Neural cell (in vitro differentiated cells): ENCODE results near the gene KIF3B.

Experiments used
- EZH2 ChIP-seq: fragments of 200-600, 300-800 bp; shearing (Covaris generic), sonication (generic); IDR thresholded peaks from 2 replicates; pipeline ENCODE4 v1.6.1; 2014; ENCODE audit warnings: antibody characterized with exemption, low read length, borderline replicate concordance, mild to moderate bottlenecking; ENCODE audit not compliant: insufficient read depth, poor library complexity, severe bottlenecking
- POLR2AphosphoS5 ChIP-seq: IDR thresholded peaks from 2 replicates; pipeline ENCODE4 v1.6.1; 2012
- TF ChIP-seq, protein P1 (sequence below): fragments of 450-650 bp; IDR thresholded peaks from 2 replicates; pipeline ENCODE4 v1.5.1; 2014; ENCODE audit warnings: antibody characterized with exemption, mild to moderate bottlenecking, moderate library complexity; ENCODE audit not compliant: poor library complexity, severe bottlenecking
- TF ChIP-seq, protein P2 (sequence below): IDR thresholded peaks from 2 replicates; pipeline ENCODE4 v1.6.1; 2012; ENCODE audit warnings: borderline replicate concordance

- TF ChIP-seq, protein P1, sequence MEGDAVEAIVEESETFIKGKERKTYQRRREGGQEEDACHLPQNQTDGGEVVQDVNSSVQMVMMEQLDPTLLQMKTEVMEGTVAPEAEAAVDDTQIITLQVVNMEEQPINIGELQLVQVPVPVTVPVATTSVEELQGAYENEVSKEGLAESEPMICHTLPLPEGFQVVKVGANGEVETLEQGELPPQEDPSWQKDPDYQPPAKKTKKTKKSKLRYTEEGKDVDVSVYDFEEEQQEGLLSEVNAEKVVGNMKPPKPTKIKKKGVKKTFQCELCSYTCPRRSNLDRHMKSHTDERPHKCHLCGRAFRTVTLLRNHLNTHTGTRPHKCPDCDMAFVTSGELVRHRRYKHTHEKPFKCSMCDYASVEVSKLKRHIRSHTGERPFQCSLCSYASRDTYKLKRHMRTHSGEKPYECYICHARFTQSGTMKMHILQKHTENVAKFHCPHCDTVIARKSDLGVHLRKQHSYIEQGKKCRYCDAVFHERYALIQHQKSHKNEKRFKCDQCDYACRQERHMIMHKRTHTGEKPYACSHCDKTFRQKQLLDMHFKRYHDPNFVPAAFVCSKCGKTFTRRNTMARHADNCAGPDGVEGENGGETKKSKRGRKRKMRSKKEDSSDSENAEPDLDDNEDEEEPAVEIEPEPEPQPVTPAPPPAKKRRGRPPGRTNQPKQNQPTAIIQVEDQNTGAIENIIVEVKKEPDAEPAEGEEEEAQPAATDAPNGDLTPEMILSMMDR, result no peak
- no peak for TF ChIP-seq EZH2
- no peak for TF ChIP-seq POLR2AphosphoS5
- TF ChIP-seq, protein P2, sequence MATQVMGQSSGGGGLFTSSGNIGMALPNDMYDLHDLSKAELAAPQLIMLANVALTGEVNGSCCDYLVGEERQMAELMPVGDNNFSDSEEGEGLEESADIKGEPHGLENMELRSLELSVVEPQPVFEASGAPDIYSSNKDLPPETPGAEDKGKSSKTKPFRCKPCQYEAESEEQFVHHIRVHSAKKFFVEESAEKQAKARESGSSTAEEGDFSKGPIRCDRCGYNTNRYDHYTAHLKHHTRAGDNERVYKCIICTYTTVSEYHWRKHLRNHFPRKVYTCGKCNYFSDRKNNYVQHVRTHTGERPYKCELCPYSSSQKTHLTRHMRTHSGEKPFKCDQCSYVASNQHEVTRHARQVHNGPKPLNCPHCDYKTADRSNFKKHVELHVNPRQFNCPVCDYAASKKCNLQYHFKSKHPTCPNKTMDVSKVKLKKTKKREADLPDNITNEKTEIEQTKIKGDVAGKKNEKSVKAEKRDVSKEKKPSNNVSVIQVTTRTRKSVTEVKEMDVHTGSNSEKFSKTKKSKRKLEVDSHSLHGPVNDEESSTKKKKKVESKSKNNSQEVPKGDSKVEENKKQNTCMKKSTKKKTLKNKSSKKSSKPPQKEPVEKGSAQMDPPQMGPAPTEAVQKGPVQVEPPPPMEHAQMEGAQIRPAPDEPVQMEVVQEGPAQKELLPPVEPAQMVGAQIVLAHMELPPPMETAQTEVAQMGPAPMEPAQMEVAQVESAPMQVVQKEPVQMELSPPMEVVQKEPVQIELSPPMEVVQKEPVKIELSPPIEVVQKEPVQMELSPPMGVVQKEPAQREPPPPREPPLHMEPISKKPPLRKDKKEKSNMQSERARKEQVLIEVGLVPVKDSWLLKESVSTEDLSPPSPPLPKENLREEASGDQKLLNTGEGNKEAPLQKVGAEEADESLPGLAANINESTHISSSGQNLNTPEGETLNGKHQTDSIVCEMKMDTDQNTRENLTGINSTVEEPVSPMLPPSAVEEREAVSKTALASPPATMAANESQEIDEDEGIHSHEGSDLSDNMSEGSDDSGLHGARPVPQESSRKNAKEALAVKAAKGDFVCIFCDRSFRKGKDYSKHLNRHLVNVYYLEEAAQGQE, result no peak
Measured at GRCh38 chr20:32300647-32301046, 23.2 kb downstream of the KIF3B start.
